DMS 273 (cell line): Measurements from ENCODE around the gene DGLUCY.
"Not testable (repeated sequence)": the region's sequence is repeated elsewhere in the genome, so short reads cannot be mapped to it uniquely, and the experiment has no call there.

Experiments
- DNase-seq: peaks from one replicate; lab custom pipeline; 2025; ENCODE audit not compliant: unreplicated experiment; lab: John Stamatoyannopoulos, UW

DGLUCY gene

DNA sequence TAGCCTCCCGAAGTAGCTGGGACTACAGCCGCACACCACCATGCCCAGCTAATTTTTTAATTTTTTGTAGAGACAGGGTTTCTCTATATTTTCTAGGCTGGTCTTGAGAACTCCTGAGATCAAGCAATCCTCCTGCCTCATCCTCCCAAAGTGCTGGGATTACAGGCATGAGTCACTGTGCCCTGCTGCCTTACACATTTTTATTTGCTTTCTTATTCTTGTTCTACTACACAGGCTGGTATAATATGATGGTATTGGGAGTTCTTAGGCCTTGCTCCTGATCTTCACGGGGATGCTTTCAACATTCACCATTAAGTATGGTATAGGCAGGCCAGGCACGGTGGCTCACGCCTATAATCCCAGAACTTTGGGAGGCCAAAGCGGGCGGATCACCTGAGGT lies 21.2 kb downstream of the DGLUCY start:
- no peak for DNase-seq

DNA sequence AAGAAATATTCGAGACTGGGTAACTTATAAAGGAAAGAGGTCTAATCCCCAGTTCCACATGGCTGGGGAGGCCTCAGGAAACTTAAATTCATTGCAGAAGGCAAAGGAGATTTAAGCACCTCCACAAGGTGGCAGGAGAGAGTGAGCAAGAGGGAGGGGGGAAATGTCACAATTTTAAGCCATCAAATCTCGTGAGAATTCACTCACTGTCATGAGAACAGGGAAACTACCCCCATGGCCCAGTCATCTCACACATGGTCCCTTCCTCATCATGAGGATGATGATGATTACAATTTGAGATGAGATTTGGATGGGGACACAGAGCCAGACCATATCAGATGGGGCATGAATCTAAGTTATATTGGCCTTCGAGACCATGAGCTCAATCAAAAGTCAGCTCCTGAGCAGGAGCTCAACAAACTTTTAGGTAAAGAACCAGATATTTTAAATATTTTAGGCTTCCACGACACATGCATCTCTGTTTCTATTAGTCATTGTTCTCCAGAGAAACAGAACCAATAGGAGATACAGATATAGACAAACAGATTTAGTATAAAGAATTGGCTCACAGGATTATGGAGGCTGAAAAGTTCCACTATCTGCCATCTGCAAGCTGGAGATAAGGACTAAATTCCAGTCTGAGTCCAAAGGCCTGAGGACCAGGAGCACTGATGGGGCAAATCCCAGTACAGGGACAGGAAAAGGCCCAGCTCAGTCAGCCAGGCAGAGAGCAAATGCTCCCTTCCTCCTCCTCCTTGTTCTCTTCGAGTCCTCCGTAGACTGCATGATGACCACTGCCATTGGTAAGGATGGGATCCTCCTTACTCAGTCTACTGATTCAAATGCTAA lies 24.9 kb downstream of the DGLUCY start:
- DNase-seq: peak; percentile 80

DNA sequence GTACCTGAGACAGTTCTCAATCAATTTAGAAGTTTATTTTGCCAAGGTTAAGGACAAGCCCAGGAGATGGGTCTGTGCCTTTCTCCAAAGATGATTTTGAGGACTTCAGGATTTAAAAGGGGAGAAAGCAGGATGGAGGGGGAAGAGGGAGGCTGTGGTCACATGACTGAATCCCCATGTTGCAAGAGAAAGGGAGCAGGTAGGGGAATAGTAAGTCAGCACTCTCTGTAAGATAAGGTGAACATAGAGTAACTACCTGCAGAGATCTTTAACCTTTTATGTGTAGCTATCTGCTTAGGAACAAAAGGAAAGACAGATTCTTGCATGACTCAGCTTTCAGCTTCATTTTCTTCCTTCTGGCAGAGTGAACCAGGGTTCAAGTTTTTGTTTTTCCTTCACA lies 25.9 kb downstream of the DGLUCY start:
- DNase-seq: no peak

GRCh38 chr14:91140672-91141071 lies 26.8 kb downstream of the DGLUCY start:
- DNase-seq: peak; percentile 65

- no peak for DNase-seq
Measured at GRCh38 chr14:91142214-91142668, 28.4 kb downstream of the DGLUCY start.

GRCh38 chr14:91143862-91144261 lies 30.0 kb downstream of the DGLUCY start:
- peak; percentile 28 for DNase-seq

GRCh38 chr14:91144425-91145145 lies 30.7 kb downstream of the DGLUCY start:
- no peak for DNase-seq

DNA sequence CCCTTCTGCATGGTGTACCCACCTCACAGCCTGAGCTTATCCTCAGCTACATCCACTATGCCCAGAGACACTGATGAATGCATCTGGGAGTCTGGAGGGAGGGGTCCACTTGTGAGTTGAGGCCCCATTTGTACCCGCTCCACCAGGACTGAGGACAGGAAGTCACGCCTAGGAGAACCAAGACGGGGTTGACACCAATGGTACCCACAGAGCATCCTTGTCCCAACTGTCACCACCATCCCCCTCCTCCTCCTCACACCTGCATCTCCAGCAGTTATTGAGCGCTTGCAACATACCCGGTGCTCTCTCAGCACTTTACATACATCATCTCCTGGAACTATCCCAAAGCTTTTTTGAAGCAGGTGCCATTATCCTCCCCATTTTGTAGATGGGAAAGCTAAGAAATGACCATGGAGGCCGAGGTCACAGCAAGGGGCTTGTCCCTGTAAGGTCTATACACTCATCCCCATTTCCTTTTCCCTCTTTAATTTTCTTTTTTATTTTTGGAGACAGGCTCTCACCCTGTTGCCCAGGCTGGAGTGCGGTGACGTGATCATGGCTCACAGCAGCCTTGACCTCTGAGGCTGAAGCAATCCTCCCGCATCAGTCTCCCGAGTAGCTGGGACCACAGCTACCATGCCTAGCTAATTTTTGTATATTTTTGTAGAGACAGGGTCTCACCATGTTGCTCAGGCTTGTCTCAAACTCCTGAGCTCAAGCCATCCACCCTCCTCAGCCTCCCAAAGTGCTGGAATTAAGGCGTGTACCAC lies 31.7 kb downstream of the DGLUCY start:
- no peak for DNase-seq

GRCh38 chr14:91146661-91147060 lies 32.8 kb downstream of the DGLUCY start:
- DNase-seq: no peak

- peak; percentile 70 for DNase-seq
Measured at GRCh38 chr14:91149462-91149861, 35.6 kb downstream of the DGLUCY start.

- no peak for DNase-seq
Measured at GRCh38 chr14:91152499-91152898, 38.6 kb downstream of the DGLUCY start.

DNA sequence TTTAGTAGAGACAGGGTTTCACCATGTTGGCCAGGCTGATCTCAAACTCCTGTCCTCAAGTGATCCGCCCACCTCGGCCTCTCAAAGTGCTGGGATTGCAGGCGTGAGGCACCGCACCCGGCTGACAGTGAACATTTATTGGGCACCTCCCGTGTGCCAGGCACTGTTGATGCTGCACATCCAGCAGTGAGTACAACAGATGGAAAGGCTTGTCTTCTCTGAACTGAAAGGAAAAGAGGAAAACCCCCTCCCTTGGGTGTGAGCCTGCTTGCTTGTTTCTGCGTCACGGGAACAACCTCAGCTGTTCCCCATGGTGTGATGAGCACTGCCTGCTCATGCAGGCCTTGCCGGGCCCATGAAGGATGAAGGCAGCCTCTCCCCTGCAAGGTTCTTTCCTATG lies 39.5 kb downstream of the DGLUCY start:
- peak; percentile 61 for DNase-seq

- peak; percentile 90 for DNase-seq
Measured at GRCh38 chr14:91154851-91155625, 41.2 kb downstream of the DGLUCY start.

DNA sequence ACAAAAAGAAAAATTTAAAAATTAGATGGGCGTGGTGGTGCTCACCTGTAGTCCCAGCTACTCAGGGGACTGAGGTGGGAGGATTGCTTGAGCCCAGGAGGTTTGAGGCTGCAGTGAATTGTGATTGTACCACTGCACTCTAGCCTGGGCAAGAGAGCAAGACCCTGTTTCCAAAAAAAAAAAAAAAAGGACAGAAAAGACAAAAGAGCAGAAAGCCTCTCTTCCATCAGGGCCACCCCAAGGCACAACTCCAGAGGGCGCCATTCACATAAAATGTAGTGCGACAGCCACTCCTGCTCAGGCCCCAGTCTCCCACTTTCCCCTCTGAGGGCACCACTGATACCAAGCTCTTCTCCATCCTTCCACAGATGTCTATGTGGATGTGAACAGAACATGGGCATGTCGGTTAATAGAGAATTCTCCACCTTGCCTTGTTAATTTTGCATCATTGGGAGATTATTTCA lies 41.8 kb downstream of the DGLUCY start:
- DNase-seq: peak; percentile 30

GRCh38 chr14:91156142-91156666 lies 42.3 kb downstream of the DGLUCY start:
- DNase-seq: not testable (repeated sequence)

DNA sequence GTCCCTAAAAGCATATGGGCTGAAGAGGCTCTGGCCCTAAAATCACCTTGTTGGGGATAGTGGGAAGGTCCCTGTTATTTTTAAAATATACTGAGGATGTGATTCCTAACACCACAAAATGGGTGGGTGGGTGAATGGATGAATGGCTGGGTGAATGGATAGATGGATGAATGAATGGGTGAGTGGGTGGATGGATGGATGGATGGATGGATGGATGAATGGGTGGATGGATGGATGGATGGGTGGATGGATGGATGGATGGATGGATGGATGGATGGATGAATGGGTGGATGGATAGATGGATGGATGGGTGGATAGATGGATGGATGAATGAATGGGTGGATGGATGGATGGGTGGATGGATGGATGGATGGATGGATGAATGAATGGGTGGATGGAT lies 43.0 kb downstream of the DGLUCY start:
- DNase-seq: not testable (repeated sequence)

- DNase-seq: no peak
Measured at GRCh38 chr14:91158091-91158790, 44.4 kb downstream of the DGLUCY start.

- no peak for DNase-seq
Measured at GRCh38 chr14:91159182-91159581, 45.3 kb downstream of the DGLUCY start.

- no peak for DNase-seq
Measured at GRCh38 chr14:91159906-91160305, 46.0 kb downstream of the DGLUCY start.

DNA sequence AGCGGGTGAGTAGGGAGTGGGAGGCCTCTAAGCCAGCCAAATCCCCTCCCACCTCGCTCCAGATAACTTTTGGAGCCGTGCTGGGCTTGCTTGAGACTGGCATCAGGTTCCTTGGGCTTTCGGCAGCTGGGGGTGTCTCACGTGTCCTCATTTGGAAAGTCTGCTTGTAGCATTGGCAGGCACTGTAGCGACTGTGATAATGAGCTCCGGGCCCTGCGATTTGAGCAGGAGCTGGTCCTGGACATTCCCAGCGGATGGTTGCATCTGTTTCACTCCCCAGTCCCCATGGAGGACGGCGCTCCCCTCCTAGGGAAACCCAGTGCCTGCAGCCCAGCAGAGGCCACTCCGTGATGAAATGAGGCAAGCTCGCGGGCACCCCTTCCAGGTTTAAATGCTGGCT lies 49.4 kb downstream of the DGLUCY start:
- peak; percentile 95 for DNase-seq
